Measurements from ENCODE around the gene PARS2. TPM values are rescaled to one million over a fixed set of nuclear protein-coding genes. Genes with fewer than 3 reads are reported as not detected.
A peak's percentile ranks its signal among the peaks of the same experiment; 100 is the strongest.

PARS2 gene
- total RNA-seq, 1 experiment from 2014 or later: 25.2 TPM

GRCh38 chr1:54710434-54710833, 53.9 kb downstream of the PARS2 start:
- no peak overlapping the region for H3K4me3 ChIP-seq (ENCODE audit: insufficient read depth, low read depth, low read length)
- peaks cover 18% of the 10 kb centered on the region for H3K27me3 ChIP-seq (ENCODE audit: control insufficient read depth, insufficient read depth, low read length)
- H3K36me3 ChIP-seq (replicated peaks; ENCODE audit: control insufficient read depth, insufficient read depth, low read length): no peaks in the 10 kb centered on the region
- peak; percentile 2 for DNase-seq

- peaks cover 17% of the 10 kb centered on the region for H3K27me3 ChIP-seq (ENCODE audit: control insufficient read depth, insufficient read depth, low read length)
- DNase-seq: peak; percentile 1
- no peaks in the 10 kb centered on the region for H3K36me3 ChIP-seq (replicated peaks; ENCODE audit: control insufficient read depth, insufficient read depth, low read length)
- no peak overlapping the region for H3K4me3 ChIP-seq (ENCODE audit: insufficient read depth, low read depth, low read length)
Measured at GRCh38 chr1:54709547-54710292, 54.6 kb downstream of the PARS2 start.

- Histone ChIP-seq H3K4me3 (ENCODE audit: insufficient read depth, low read depth, low read length) (no peak overlapping the region), H3K27me3 (ENCODE audit: control insufficient read depth, insufficient read depth, low read length) (peaks cover 14% of the 10 kb centered on the region), H3K36me3 (replicated peaks; ENCODE audit: control insufficient read depth, insufficient read depth, low read length) (no peaks in the 10 kb centered on the region)
- no peak for DNase-seq
Measured at GRCh38 chr1:54708385-54708784, 55.9 kb downstream of the PARS2 start.

Other genes starting within 250 kb of the PARS2 start
- 5.0 and 5.4 TPM in 2 replicates for gene ACOT11, start 216.3 kb downstream of the PARS2 start, total RNA-seq (2014; rRNA removed; shearing (Covaris generic))
- not detected in 2 replicates for gene FAM151A, start 141.0 kb downstream of the PARS2 start, total RNA-seq (2014; rRNA removed; shearing (Covaris generic))
- gene MROH7, start 122.7 kb downstream of the PARS2 start, total RNA-seq (2014; rRNA removed; shearing (Covaris generic)): 0.03 and 0.18 TPM in 2 replicates
- gene TTC4, start 48.7 kb downstream of the PARS2 start, total RNA-seq (2014; rRNA removed; shearing (Covaris generic)): 35.8 and 37.3 TPM in 2 replicates
- 0.92 and 1.2 TPM in 2 replicates for gene TTC22, start 36.8 kb upstream of the PARS2 start, total RNA-seq (2014; rRNA removed; shearing (Covaris generic))
- gene DHCR24, start 122.7 kb upstream of the PARS2 start, total RNA-seq (2014; rRNA removed; shearing (Covaris generic)): 278 and 349 TPM in 2 replicates
- gene TMEM61, start 216.1 kb upstream of the PARS2 start, total RNA-seq (2014; rRNA removed; shearing (Covaris generic)): 1.0 and 1.8 TPM in 2 replicates
- gene BSND, start 234.4 kb upstream of the PARS2 start, total RNA-seq (2014; rRNA removed; shearing (Covaris generic)): 0.30 and 0.62 TPM in 2 replicates

All from H7 (cell line).